NCI-H345 (cell line): ENCODE results near the gene MYBPC2.

Experiments
- DNase-seq: peaks from one replicate; lab custom pipeline; 2025; lab: John Stamatoyannopoulos, UW

MYBPC2 gene

GRCh38 chr19:50410109-50410508, 22.6 kb upstream of the MYBPC2 start:
- no peak for DNase-seq

- no peak for DNase-seq
These were observed 20.3 kb upstream of the MYBPC2 start for GRCh38 chr19:50412419-50412818.

- no peak for DNase-seq
These were observed 19.6 kb upstream of the MYBPC2 start for GRCh38 chr19:50413096-50413495.

GRCh38 chr19:50413531-50413930, 19.2 kb upstream of the MYBPC2 start:
- DNase-seq, result no peak

GRCh38 chr19:50414864-50415660, 17.6 kb upstream of the MYBPC2 start:
- DNase-seq, result no peak

GRCh38 chr19:50415661-50416033, 17.0 kb upstream of the MYBPC2 start:
- no peak for DNase-seq

GRCh38 chr19:50416034-50416977, 16.4 kb upstream of the MYBPC2 start:
- no peak for DNase-seq

GRCh38 chr19:50417111-50418081, 15.3 kb upstream of the MYBPC2 start:
- DNase-seq, result no peak

- DNase-seq, result no peak
These were observed 14.3 kb upstream of the MYBPC2 start, which contains the start of gene SPIB for GRCh38 chr19:50418176-50419021. SPIB (plus strand) TSS chr19:50418938; CDS start chr19:50418963, 25 bp downstream.

- DNase-seq, result no peak
These were observed 13.6 kb upstream of the MYBPC2 start for GRCh38 chr19:50419022-50419579.

GRCh38 chr19:50419580-50420035, 13.1 kb upstream of the MYBPC2 start:
- DNase-seq, result no peak

GRCh38 chr19:50420127-50420526, 12.6 kb upstream of the MYBPC2 start:
- DNase-seq, result no peak

GRCh38 chr19:50420808-50421207, 11.9 kb upstream of the MYBPC2 start:
- no peak for DNase-seq

GRCh38 chr19:50422397-50423278, 10.1 kb upstream of the MYBPC2 start:
- no peak for DNase-seq

GRCh38 chr19:50423279-50424113, 9.2 kb upstream of the MYBPC2 start:
- no peak for DNase-seq

- no peak for DNase-seq
These were observed 7.1 kb upstream of the MYBPC2 start for GRCh38 chr19:50425581-50425980.

- DNase-seq, result no peak
These were observed 5.3 kb upstream of the MYBPC2 start for GRCh38 chr19:50427318-50427925.

- DNase-seq, result no peak
These were observed 4.7 kb upstream of the MYBPC2 start for GRCh38 chr19:50427997-50428425.
